HG03175 (cell line): ENCODE results near the gene RINL.
"Not testable (repeated sequence)": the region's sequence is repeated elsewhere in the genome, so short reads cannot be mapped to it uniquely, and the experiment has no call there.

Source experiments
- ATAC-seq: cut with Tn5 transposase; IDR thresholded peaks from one replicate; pipeline ENCODE4 v1.9.1; 2021; ENCODE audit warnings: mild to moderate bottlenecking, moderate library complexity; ENCODE audit not compliant: unreplicated experiment

The RINL gene

DNA sequence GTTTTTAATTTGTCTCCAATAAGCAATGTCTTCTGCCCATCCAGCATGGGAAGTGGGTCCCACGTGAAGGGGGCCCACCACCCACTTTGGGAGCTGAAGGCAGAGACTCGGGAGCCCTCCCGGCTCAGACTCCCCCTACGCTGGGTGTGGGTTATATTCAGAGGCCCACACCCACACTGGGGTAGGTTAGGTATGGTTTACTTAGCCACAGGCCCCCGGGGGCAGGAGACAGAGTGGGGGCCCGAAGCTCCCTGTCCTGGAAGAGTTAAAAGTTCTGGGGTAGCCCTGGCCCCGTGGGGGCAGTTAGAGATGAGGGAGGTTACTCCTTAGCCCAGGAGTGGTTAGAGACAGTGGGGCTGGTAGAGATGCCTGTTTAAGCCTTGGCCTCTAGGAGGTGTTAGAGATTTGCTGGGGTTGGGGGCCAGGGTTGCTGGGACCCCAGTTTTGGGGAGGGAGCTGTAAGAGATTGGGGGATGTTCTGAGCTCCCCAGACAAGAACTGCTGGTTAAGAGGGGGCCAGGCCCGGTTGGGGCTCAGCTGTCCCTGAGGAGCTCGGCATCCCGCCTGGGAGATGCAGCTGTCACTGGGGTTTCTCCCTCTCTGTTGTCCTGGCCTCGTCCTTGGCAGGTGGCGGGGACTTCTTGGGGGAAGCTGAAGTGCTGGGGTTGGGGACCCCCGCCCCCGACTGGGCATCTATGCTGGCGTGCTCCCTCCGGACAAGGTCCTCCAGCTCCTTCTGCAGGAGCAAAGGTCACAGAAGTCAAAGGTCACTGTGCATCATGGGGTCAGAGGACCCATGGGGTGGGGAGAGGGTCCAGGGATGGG is 712 bp upstream of the RINL start:
- ATAC-seq = no peak

DNA sequence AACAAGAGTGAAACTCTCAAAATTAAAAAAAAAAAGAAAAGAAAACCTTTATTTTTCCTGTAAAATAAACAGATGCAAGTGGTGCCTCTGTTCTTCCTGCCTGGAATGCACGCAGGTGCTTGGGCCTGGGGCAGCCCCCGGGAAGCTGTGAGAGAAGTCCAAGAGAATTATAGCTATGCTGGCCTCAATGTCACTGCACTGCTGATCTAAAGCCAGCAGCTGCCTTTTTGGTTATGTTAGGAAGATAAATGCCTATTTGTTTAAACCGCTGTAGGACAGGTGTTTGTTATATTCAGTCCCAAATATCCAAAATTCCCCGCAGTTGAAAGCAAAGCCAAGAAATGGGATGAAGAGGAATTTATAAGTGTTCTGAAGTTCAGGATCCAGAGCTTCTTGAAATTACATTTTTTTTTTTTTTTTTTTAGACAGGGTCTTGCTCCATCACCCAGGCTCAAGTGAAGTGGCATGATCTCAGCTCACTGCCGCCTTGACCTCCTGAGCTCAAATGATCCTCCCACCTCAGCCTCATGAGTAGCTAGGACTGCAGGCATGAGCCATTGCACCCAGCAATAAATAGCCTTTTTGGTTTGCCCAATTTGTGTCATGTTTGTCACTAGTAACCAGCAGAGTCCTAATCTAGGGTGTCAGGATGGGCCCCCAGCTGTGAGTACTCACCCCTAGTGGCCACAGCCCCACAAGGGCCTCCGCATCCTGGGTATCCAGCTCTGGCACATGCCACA is 2.2 kb downstream of the RINL start:
- ATAC-seq = no peak

DNA sequence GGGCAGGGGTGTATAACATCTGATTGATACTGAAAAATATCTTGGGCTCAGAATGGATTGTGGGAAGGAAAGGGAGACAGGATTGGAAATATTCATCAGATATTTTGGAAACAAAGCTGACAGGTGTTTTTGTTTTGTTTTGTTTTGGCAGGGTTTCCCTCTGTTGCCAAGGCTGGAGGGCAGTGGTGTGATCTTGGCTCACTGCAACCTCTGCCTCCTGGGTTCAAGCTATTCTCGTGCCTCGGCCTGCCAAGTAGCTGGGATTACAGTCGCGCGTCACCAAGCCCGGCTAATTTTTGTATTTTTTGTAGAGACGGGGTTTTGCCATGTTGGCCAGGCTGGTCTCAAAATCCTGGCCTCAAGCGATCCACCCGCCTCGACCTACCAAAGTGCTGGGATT is 4.7 kb downstream of the RINL start:
- ATAC-seq = not testable (repeated sequence)

DNA sequence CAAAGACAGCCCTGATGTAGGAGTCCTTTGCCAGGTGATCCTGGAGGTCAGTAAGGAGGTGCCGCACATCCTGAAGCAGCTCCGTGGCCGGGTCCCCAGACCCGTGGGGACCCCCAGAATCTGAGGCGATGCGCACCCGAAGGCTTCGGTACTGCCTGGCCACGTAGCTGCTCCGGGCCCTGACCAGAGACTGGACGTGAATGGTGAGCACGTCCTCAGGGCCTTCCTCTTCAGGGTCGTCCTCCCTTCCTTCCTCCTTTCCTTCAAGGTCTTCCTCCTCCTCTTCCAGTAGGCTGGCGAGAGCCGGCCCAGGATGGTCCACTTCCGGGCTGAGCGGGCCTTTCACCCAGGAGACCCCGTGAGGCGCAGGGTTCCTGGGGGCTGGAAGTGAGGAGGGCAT is 7.5 kb downstream of the RINL start:
- ATAC-seq = no peak

DNA sequence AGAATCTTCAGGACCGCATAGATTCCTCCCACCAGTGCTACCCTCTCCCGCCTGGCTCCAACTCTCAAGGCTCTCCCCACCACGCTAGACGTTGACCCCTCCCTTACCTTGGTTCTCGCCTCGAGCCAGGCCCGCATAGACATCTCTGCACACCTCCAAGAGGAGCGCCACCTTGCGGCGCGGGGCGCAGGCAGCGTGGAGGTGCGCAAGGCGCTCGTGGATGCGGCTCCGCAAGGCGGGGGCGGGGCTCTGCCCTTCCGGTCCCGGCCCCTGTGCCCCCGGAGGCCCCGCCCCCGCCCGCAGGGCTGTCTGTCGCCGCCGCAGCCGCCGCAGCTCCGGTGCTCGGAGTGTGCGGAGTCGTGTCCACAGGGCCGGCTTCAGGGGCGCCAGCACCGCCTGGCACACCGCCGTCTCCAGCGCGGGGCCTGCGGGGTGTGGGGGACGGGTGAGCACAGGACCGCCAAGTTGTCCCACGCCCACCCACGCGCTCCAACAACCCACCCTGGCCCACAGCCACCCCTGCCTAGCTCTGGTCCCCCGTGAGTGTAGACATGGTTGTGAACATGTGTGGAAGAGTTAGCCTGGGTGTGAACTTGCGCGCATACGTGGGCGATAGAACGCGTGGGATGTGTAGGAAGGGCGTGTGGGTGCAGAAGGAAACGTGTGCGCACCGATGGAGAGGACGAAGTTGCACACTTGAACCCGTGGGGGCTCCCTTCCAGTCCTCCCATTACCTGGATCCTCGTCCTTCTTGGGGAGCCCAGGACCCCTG is 8.1 kb downstream of the RINL start:
- ATAC-seq = peak; percentile 72

DNA sequence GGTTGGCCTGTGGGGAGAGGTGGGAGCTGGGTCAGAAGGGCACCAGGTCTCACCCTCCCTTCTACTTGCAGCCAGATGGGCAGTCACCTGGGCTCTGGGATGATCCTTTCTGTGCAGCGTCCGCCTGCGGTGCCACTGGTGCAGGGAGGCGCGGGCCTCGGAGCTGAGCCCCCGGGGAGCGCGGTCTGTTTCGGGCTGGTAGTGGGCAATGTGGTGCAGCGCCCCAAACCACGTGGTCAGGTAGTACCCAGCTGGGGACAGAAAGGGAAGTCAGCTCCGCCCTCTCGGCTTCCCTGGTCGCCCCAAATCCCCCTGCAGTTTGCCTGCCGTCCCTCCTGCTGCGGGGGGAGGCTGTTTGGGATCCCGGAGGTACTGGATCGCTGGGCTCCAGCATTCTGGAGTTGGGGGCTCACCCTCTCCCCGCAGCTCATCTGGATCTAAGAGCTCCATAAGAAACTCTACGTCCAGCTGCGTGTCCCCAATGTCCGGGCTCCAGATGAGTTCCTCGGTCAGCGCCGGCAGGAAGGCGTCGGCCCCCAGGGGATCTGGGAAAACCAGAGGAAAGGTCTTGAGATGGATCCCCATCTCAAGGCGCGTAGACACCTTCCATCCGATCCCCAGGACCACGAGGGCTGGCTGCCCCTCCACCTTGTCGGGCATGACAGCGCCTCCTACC is 8.8 kb downstream of the RINL start:
- no peak for ATAC-seq

DNA sequence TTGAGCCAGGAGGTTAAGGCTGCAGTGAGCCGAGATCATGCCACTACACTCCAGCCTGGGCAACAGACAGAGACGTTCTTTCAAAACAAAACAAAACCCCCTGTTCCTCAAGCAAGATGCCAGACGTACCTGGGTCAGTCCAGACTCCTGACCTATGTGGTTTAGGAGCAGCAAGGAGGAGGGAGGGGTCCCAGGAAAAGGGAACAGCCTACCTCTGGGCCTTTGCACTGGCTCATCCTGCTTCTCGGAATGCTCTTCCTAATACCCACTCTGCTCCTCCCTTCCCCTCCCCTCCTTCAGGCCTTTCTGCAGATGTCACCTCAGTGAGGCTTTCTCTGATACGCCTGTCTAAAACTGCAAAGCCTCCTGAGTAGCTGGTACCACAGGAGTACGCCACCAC is 9.5 kb downstream of the RINL start:
- ATAC-seq = no peak

DNA sequence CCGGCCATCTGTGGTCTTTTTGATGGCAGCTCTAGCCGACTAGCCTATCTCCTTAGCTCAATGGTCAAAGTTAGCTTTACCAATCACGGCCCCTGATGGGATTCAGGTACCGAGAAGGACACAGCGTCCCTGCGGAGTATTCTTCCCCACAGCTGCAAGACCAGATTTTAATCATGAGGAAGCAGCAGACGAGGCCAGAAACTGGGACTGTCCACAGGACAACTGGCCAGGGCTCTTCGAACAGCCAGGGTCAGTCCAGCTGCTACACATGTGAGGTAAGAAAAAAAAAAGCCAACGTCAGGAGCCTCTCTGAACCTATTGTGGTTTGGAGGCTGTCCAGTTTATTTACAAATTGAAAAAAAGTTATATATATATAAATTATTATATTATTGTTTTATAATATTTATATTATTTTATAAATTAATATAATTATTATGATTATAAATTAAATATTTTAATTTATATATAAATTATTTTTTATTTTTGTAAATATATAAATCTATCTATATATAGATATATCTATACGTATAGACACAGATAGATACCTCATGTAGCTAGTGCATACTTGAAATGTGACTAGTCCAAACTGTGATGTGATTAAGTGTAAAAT is 10.8 kb downstream of the RINL start:
- ATAC-seq = no peak

DNA sequence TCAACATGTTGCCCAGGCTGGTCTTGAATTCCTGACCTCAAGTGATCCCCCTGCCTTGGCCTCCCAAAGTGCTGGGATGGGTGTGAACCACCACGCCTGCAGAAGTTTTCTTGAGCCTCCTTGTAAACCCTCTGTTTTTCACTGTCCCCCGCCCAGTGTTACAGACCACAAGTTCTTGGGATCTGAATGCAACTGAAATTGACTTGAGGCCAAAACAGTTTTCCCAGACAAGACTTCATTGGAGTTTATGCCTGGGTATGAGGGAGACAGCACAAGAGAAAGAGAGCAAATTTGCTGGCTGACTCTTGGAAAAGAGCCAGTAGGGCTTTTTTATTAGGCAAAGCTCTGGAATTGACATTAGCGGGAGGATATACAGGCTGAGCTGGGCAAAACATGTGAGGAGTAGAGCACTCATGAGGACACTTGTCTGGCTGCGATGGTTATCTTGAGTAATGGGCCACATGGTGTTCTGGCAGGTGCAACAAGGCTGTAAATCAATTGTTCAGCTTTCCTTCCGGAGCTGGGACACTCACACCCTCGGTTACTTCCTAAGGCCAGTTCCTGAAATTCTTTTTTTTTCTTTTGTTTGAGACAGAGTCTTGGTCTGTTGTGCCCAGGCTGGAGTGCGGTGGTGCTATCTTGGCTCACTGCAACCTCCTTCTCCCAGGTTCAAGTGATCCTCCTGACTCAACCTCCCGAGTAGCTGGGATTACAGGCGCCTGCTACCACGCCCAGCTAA is 15.6 kb downstream of the RINL start:
- ATAC-seq = no peak

DNA sequence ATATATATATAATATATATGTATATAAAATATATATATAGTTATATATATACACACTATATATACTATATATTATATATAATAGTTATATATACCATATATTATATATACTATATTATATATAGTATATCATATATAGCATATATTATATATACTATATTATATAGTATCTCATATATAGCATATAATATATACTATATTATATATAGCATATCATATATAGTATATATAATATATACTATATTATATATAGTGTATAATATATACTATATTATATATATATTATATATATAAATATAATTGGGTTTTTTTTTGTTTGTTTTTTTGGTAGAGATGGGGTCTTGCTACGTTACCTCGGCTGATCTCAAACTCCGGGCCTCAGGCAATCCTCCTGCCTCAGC is 16.7 kb downstream of the RINL start:
- ATAC-seq = no peak

DNA sequence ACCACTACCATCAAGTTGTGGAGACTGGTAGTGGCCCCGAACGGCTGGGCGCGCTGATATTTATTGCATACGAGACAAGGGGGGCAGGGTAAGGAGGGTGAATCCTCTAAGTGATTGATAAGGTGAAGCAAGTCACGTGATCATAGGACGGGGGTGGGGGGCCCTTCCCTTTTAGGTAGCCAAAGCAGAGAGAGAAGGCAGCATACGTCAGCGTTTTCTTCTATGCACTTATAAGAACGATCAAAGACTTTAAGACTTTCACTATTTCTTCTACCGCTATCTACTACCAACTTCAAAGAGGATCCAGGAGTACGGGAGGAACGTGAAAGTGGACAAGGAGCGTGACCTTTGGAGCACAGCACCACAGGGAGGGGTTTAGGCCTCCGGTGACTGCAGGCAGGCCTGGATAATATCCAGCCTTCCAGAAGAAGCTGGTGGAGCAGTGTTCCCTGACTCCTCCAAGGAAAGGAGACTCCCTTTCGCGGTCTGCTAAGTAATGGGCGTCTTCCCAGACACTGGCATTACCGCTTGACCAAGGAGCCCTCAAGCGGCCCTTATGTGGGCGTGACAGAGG is 18.4 kb downstream of the RINL start:
- ATAC-seq = not testable (repeated sequence)

DNA sequence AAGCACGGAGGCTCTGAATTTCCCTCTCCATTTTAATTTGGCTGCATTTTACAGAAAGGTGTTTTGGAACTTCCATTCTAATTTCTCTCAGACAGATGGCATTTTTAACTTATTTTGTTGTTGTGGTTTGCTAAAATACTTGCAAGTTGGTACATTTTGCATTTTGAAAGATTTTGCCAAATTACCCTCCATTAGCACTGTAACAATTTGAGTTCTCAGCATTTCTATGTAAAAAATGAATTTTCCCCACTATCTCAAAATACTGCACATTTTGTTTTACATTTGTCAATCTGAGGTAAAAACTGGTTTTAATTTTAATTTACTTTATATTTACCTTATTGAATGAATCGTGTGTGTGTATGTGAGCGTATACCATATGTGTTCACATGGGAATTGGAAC is 21.3 kb downstream of the RINL start:
- ATAC-seq = no peak

DNA sequence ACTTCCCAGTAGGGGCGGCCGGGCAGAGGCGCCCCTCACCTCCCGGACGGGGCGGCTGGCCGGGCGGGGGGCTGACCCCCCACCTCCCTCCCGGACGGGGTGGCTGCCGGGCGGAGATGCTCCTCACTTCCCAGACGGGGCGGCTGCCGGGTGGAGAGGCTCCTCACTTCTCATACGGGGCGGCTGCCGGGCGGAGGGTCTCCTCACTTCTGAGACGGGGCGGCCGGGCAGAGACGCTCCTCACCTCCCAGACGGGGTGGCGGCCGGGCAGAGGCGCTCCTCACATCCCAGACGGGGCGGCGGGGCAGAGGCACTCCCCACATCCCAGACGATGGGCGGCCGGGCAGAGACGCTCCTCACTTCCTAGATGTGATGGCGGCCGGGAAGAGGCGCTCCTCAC is 22.3 kb downstream of the RINL start:
- ATAC-seq = not testable (repeated sequence)

DNA sequence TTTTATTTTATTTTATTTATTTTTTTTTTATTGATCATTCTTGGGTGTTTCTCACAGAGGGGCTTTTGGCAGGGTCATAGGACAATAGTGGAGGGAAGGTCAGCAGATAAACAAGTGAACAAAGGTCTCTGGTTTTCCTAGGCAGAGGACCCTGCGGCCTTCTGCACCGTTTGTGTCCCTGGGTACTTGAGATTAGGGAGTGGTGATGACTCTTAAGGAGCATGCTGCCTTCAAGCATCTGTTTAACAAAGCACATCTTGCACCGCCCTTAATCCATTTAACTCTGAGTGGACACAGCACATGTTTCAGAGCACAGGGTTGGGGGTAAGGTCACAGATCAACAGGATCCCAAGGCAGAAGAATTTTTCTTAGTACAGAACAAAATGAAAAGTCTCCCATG is 23.1 kb downstream of the RINL start:
- not testable (repeated sequence) for ATAC-seq

DNA sequence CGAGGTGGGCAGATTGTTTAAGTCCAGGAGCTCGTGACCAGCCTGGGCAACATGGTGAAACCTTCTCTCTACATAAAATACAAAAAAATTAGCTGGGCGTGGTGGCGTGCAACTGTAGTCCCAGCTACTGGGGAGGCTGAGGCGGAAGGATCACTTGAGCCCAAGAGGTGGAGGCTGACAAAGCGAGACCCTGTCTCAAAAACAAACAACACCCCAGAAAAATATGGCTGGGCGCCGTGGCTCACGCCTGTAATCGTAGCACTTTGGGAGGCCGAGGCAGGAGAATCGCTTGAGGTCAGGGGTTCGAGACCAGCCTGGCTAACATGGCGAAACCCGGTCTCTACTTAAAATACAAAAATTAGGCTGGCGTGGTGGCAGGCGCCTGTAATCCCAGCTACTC is 24.9 kb downstream of the RINL start:
- ATAC-seq = no peak

DNA sequence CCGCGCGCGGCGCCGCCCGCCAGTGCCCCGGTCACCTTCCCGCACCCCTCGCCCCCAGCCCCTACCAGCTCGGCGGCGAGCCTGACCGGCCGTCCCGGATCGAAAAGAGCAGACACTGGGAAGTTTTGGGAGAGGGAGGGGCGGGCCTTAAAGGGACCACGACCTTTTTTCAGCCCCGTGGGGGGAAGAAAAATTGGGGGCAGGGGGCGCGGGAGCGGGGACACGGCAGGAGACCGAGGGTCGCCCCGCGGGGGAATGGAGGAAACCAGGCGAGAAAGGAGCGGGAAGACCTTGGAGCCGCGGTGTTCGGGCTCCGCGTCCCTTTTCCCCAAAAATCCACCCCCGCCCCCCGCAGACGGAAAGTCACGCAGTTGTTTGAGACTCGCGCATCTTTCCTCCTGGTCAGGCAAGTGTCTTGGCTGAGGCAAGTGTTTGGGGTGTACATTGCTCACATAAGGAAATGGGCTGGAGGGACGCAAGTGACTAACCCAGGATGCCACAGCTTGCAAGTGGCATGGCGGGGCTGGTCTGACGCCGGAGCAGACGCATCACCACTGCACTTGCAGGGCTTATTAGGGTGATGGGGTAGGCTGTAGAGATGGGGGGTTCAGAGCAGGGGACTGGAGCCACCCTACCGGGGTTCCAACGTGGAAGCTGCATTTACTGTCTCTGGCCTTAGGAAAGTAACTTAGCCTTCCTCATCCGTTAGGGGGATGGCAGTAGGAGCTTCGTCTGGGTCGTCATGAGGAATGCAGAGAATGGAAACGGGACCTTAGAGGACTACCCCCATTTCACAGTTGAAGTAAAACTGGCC is 25.6 kb downstream of the RINL start:
- no peak for ATAC-seq

DNA sequence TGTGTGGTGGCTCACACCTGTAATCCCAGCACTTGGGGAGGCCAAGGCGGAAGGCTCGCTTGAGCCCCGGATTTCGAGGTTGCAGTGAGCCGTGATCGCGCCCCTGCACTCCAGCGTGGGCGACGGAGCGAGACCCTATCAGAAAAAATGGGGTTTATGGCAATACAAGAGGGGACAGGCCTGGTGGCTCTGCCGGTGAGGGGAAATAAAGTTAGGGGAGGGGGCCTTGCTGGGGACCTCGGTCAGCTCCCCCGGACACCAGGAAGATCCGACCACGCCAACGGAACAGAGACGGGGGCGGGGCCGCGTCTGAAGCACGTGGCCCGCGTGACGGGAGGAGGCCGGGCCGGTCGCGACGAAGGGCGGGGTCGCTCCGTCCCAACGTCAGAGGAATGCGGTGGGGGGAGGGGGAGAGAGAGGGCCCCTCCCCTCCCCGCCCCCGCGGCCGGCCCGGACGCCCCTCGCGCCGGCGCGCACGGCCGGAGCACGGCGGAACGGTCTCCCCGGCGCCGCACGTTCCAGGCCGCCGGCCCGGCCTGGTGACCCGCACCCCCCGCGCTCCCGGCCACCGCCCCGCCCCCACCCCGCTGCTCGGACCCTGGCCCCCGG is 26.3 kb downstream of the RINL start:
- peak; percentile 16 for ATAC-seq

DNA sequence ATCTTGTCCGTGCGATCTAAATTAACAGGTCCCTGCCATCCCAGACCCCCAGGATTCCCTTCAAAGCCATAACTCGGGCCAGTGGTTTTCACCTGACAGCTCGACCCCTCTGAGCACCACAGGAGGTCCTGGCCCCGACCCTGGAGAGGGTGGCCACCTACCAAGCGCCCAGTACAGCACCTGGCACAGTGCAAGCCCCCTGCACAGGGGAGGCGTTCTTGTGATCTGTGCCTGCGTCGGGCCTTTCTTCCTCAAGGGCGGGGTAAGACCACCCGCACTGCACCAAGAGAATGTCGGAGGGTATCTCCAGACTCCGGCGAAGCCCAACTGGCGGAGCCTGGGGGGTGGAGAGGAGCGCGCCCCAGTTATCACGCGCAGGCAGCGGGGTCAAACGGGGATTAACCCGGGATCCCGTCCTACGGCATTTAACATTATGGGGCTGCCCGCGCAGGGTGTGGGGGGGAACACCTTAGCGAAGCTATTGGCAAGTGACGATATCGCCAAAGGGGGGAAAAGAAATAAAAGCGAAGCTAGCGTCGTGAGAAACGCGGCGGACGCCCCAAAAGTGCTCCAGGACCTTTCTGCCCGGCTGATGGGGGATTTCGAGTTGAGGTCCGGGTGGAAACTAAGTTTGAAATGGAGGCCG is 27.0 kb downstream of the RINL start:
- no peak for ATAC-seq
